Colonic mucosa (tissue), 4 donors: ENCODE results near the gene FBXO42. TPM values are rescaled to one million over a fixed set of nuclear protein-coding genes. Genes with fewer than 3 reads are reported as not detected.

ENCODE experiments used
- DNase-seq: peaks from one replicate; pipeline ENCODE4 v3.0.0-alpha.2; 2020
- H3K27ac ChIP-seq: fragments of 200-600 bp; one replicate; pipeline ENCODE4 v1.8.0; 2021
- H3K27me3 ChIP-seq: fragments of 200-600 bp; one replicate; pipeline ENCODE4 v1.8.0; 2021
- H3K36me3 ChIP-seq: fragments of 200-600 bp; one replicate; pipeline ENCODE4 v1.8.0; 2021
- H3K4me1 ChIP-seq: fragments of 200-600 bp; one replicate; pipeline ENCODE4 v1.8.0; 2021; ENCODE audit warnings: mild to moderate bottlenecking
- H3K4me3 ChIP-seq: fragments of 200-600 bp; one replicate; pipeline ENCODE4 v1.8.0; 2021
- H3K9ac ChIP-seq, 2 donors: one replicate each; pipeline ENCODE4 v1.7.0; 2013; ENCODE audit warnings: control low read depth in 2 of 2, low read depth in 2 of 2, low read length in 2 of 2
- H3K9me3 ChIP-seq: fragments of 200-600 bp; one replicate; pipeline ENCODE4 v1.8.0; 2021
- intact Hi-C: fragments of 100-400 bp; cut with DNase I; formaldehyde crosslinking; loops from one replicate; pipeline ENCODE4 v1.14.1; 2022
- total RNA-seq, 2 donors: library from RNA; stranded (reverse); fragmentation: NEBNext Ultra II Directional in 1 of 2; extraction: Animal tissue kit (Norgen Biotek cat#: 25700) in 1 of 2; gene quantifications; one replicate each; pipeline ENCODE4 v1.2.1, GENCODE V29; 2021
- TF ChIP-seq, protein P1 (sequence below): fragments of 200-600 bp; IDR thresholded peaks from one replicate; pipeline ENCODE4 v1.8.0; 2022; ENCODE audit warnings: antibody characterized with exemption, mild to moderate bottlenecking
- donor health status: healthy.
- donor health status: DM: no; HTN: no; CAD: no.
- donor health status: DM: no; HTN: no; CAD: no.

FBXO42 gene
- total RNA-seq, 2 donors from 2014 or later: 15.0 to 17.8 TPM

- no peak overlapping the region for H3K4me3 ChIP-seq
- no peak overlapping the region for H3K27ac ChIP-seq
- TF ChIP-seq, protein P1, sequence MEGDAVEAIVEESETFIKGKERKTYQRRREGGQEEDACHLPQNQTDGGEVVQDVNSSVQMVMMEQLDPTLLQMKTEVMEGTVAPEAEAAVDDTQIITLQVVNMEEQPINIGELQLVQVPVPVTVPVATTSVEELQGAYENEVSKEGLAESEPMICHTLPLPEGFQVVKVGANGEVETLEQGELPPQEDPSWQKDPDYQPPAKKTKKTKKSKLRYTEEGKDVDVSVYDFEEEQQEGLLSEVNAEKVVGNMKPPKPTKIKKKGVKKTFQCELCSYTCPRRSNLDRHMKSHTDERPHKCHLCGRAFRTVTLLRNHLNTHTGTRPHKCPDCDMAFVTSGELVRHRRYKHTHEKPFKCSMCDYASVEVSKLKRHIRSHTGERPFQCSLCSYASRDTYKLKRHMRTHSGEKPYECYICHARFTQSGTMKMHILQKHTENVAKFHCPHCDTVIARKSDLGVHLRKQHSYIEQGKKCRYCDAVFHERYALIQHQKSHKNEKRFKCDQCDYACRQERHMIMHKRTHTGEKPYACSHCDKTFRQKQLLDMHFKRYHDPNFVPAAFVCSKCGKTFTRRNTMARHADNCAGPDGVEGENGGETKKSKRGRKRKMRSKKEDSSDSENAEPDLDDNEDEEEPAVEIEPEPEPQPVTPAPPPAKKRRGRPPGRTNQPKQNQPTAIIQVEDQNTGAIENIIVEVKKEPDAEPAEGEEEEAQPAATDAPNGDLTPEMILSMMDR: no peak
- no peak for DNase-seq
- H3K9ac ChIP-seq: no peak overlapping the region
- H3K4me1 ChIP-seq: no peaks in the 10 kb centered on the region
- H3K36me3 ChIP-seq: no peaks in the 10 kb centered on the region
- H3K9me3 ChIP-seq: no peaks in the 10 kb centered on the region
- intact Hi-C loops: loop anchor here (10.0 kb wide), 1 partner anchor 102 kb away; no protein-coding TSS in a partner anchor
- no peaks in the 10 kb centered on the region for H3K27me3 ChIP-seq
Measured at GRCh38 chr1:16356867-16357266, 4.6 kb upstream of the FBXO42 start.

- Histone ChIP-seq H3K27me3 (no peaks in the 10 kb centered on the region), H3K4me3 (no peak overlapping the region), H3K4me1 (peaks cover 4% of the 10 kb centered on the region), H3K27ac (no peak overlapping the region), H3K36me3 (no peaks in the 10 kb centered on the region), H3K9ac (no peak overlapping the region), H3K9me3 (no peaks in the 10 kb centered on the region)
- TF ChIP-seq, protein P1: no peak
- no peak for DNase-seq
- intact Hi-C loops: loop anchor here (10.0 kb wide), 1 partner anchor 100 kb away; no protein-coding TSS in a partner anchor
Measured at GRCh38 chr1:16354619-16355018, 2.3 kb upstream of the FBXO42 start.

GRCh38 chr1:16352842-16353535 lies 709 bp upstream of the FBXO42 start:
- no peaks in the 10 kb centered on the region for H3K27me3 ChIP-seq
- intact Hi-C loops: loop anchor here (10.0 kb wide), 1 partner anchor 98 kb away; no protein-coding TSS in a partner anchor
- no peaks in the 10 kb centered on the region for H3K9me3 ChIP-seq
- peak; percentile 39 for DNase-seq
- H3K4me3 ChIP-seq: peak overlapping the region; percentile 93
- peak overlapping the region; percentile 77 to 95 for H3K9ac ChIP-seq
- peak overlapping the region; percentile 85 for H3K27ac ChIP-seq
- H3K4me1 ChIP-seq: peaks cover 4% of the 10 kb centered on the region
- TF ChIP-seq, protein P1: no peak
- H3K36me3 ChIP-seq: no peaks in the 10 kb centered on the region

DNA sequence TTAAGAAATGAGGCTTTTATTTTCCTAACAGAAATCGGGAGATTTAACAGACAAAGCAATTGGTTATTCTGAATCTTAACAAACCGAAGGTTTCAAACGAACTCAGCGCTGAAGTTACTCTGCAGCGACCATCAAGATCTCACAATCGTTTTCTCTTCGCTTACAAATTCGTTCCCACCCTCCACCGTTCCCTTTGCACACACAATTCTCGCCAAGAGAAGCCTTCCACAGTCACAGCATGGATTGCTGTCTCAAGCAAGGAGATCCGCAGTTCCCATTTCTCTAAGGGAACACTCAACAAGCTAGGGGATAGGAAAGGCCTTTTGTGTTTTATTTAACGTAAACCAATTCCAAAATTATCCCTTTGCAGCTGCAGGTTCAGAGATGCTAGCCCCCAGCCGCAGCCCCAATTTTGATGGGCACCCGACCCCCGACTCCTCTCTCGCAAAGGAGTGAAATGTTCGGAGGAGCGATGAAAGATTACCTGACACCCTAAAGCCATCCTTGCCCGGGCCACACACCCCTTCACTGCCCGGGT lies 755 bp downstream of the FBXO42 start:
- peak overlapping the region; percentile 93 for H3K4me3 ChIP-seq
- TF ChIP-seq, protein P1: no peak
- no peaks in the 10 kb centered on the region for H3K27me3 ChIP-seq
- H3K9me3 ChIP-seq: no peaks in the 10 kb centered on the region
- peaks cover 4% of the 10 kb centered on the region for H3K4me1 ChIP-seq
- intact Hi-C loops: loop anchor here (10.0 kb wide), 1 partner anchor 97 kb away; no protein-coding TSS in a partner anchor
- H3K9ac ChIP-seq: peak overlapping the region; percentile 95 to 97
- H3K27ac ChIP-seq: peak overlapping the region; percentile 85
- no peaks in the 10 kb centered on the region for H3K36me3 ChIP-seq
- DNase-seq: peak; percentile 39

- H3K4me3 ChIP-seq: no peak overlapping the region
- intact Hi-C loops: loop anchor here (10.0 kb wide), 1 partner anchor 95 kb away; no protein-coding TSS in a partner anchor
Measured at GRCh38 chr1:16349847-16350406, 2.4 kb downstream of the FBXO42 start.

More at GRCh38 chr1:16349847-16350406, 2.4 kb downstream of the FBXO42 start:
- Histone ChIP-seq H3K36me3 (no peaks in the 10 kb centered on the region), H3K9me3 (no peaks in the 10 kb centered on the region), H3K9ac (no peak overlapping the region), H3K27me3 (no peaks in the 10 kb centered on the region), H3K27ac (no peak overlapping the region), H3K4me1 (peaks cover 4% of the 10 kb centered on the region)
- DNase-seq: no peak
- TF ChIP-seq, protein P1: no peak
